ENCODE data around the gene NPDC1.
A peak's percentile ranks its signal among the peaks of the same experiment; 100 is the strongest.
"Not testable (repeated sequence)": the region's sequence is repeated elsewhere in the genome, so short reads cannot be mapped to it uniquely, and the experiment has no call there.

Gene NPDC1

GRCh38 chr9:137011907-137012675 is 33.9 kb downstream of the NPDC1 start:
- no peak for DNase-seq (ENCODE audit: low read depth in 3 of 3)

DNA sequence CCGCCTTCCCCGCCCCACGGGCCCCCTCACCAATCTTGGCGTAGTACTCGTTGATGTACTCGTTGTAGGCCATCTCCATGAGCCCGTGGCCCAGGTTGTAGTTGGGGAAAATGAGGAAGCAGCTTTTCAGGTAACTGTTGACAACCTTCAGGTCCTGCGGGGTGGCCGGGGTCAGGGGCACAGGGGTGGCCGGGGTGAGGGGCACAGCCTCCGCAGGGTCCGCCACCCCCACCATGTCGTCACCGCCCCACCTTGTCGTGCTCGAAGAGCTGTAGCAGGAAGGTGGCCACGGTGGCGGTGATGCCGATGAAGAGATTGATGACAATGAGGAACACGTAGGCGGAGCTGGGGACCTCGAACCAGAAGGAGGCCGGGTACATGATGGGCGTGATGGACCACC is 34.8 kb downstream of the NPDC1 start:
- no peak for DNase-seq (ENCODE audit: low read depth in 3 of 3)

GRCh38 chr9:137009938-137010732 is 35.8 kb downstream of the NPDC1 start:
- DNase-seq (ENCODE audit: low read depth in 3 of 3), result no peak

- no peak for DNase-seq (ENCODE audit: low read depth in 3 of 3)
These were observed 36.8 kb downstream of the NPDC1 start for GRCh38 chr9:137009217-137009616.

- no peak for DNase-seq (ENCODE audit: low read depth in 3 of 3)
These were observed 37.7 kb downstream of the NPDC1 start for GRCh38 chr9:137008312-137008711.

- no peak for DNase-seq (ENCODE audit: low read depth in 3 of 3)
These were observed 38.1 kb downstream of the NPDC1 start for GRCh38 chr9:137007816-137008270.

GRCh38 chr9:137007108-137007815 is 38.7 kb downstream of the NPDC1 start:
- no peak for DNase-seq (ENCODE audit: low read depth in 3 of 3)

DNA sequence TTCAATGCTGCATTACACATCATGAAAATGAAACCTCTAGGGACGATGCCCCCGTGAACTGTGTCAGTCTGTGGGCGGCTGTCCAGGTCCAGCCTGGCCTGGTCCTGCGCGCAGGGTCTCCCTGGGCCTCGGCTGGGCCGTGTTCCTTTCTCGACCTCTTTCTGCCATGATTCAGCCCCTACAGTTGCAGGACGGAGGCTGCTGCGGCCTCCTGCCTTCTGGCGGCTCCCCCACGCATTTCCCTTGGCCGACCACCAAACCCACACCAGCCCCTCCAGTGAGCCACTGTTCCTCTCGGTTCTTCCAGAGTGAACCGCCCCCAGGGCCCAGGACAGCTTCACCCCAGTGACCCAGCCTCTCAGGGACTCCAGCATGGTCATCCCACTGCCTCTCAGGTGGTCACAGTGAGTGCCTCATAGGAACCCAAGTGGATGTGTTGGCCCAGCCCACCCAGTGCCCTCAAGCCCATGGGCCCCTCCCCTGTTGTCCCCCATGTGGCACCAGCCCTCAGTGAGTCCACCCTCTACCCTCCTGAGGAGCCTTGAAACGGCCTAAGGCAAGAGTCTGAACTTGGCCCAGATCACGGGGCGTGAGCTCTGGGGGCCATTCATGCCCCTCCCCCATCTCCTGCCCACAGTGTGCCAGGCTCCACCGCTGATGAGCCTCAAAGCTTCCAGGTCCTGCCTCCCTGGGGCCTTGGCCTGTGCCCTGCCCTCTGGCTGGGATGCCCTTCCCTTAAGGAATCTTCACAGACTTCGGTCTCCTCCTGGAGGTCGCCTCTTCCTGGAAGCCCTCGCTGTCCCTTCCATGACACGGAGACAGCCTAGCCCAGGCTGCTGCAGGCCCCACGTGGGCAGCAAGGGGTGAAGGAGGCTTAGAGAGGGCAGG is 39.6 kb downstream of the NPDC1 start:
- DNase-seq (ENCODE audit: low read depth in 3 of 3), result no peak

GRCh38 chr9:137004285-137004684 is 41.7 kb downstream of the NPDC1 start:
- not testable (repeated sequence) for DNase-seq (ENCODE audit: low read depth in 3 of 3)

GRCh38 chr9:137002646-137003041 is 43.3 kb downstream of the NPDC1 start:
- no peak for DNase-seq (ENCODE audit: low read depth in 3 of 3)

- DNase-seq (ENCODE audit: low read depth in 3 of 3), result no peak
These were observed 43.9 kb downstream of the NPDC1 start for GRCh38 chr9:137001857-137002645.

- no peak for DNase-seq (ENCODE audit: low read depth in 3 of 3)
These were observed 45.6 kb downstream of the NPDC1 start for GRCh38 chr9:137000177-137000930.

DNA sequence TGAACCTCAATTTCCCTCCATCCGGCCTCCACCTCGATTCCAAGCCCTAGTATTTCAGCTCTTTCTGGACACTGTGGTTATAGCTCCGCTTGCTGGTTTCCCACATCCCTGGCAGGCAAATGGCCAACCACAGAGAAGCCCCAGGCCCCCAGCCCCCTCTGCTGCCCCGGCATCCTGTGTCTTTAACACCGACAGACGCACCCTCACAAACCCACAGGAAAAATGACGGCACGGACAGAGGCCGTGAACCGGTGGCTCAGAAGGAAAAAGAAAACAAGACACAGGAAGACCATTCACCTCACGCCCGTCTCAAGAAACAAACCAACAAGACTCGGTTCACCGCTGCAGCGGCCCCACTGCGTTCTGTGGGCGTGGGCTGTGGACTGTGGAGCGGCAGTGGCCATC is 48.1 kb downstream of the NPDC1 start:
- no peak for DNase-seq (ENCODE audit: low read depth in 3 of 3)

DNA sequence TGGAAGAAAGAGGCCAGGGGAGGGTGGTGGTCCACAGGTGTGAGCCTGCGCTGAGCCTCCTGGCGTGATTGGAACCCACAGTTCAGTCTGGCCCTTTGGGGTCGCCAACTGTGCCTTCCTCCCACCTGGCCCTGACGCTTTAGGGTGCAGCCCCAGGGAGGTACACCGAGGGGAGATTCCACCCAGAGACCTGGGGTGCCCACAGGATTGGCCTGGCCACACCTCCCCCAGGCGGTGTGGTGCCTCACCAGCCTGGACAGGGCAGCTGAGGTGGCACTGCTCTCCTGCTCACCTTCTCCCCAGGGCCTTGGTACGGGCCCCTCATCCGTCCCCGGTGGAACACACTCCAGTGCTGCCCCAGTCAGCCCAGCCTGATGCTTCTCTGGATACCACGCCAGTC is 48.6 kb downstream of the NPDC1 start:
- DNase-seq (ENCODE audit: low read depth in 3 of 3), result no peak

DNA sequence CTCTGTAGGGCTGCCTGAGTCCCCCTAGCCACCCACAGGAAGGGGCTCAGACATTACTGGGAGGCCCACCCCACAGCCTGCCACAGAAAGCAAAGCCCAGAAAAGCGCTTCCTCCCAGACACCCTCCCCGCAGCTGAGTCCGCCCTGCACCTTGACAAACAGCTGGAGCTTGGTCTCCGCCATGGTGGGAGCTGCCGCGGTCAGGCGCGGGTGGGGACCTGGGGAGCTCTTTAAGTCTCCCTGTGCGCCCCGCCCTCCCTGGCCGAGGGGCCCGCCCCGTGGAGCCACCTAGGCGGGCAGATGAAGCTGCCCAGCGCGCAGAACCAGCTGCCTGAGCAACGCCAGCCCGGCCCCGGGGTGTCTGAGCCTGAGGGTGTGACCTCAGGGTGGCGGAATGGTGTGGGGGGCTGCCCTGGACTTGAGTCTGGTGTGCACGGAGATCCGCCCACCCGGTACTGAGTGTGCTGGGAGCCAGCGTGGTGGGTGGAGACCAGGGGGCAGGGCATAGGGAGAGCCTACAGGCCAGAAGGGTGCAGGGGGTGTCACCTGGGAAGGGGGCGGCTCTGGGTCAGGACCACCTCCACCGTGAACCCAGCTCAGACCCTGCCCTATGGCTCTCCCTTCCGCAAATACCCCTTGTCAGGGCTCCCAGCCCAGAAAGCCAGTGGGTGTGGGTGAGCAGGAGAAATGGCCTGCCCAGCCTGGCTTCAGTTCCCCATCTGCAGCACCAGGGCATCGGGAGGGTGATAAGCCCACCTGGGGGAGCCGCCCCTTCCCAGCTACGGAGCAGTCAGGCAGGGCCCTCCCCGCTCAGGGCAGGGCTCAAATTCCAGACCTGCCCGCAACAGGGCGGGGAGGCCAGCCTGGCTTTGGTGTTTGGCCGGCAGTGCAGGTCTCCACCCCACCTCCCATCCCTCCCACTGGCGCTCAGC is 49.4 kb downstream of the NPDC1 start, which contains the start of gene CLIC3:
Gene CLIC3 (minus strand): TSS at position 208 of the 932 bp plus-strand sequence. CDS start 25 bp downstream, at position 183.
- DNase-seq (ENCODE audit: low read depth in 3 of 3), result peak in 1 of 3 experiments; percentile 15

GRCh38 chr9:136995772-136996311 is 50.1 kb downstream of the NPDC1 start:
- no peak for DNase-seq (ENCODE audit: low read depth in 3 of 3)

DNA sequence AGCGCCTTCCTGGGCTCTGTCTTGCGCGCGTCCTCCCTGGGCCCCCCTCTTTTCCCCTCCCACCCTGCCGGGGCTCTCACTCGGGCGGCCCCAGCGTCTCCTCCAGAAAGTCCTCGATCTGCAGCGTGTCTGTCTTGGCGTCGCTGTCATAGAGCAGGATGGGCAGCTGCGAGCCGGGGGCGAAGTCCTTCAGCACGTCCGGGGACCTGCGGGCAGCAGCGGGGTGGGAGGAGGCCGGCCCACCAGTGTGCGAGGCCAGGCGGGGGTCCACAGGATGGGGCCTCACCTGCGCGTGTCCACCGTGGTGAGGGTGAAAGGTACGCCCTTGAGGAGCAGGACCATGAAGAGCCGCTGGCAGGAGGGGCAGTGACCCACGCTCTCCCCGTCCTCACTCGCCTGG is 50.6 kb downstream of the NPDC1 start:
- no peak for DNase-seq (ENCODE audit: low read depth in 3 of 3)

DNA sequence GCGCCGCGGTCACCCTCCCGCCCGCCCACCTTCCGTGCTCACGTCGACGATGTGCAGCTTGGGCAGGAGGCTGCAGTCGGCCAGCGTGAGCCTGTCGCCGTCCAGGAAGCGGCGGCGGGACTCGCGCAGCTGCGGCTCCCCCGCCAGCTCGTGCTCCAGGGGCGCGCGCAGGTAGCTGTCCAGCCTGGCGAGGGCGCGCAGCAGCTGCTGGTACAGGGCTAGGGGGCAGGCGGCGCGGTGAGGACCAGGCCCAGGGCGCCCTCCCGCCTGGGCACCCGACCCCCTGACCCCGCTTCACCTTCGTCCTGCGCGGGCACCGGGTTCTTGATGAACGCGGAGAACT is 51.1 kb downstream of the NPDC1 start:
- DNase-seq (ENCODE audit: low read depth in 3 of 3), result no peak

All from stimulated activated CD4-positive, alpha-beta T cell treated with anti-CD3 and anti-CD28 coated beads, TNF-alpha, amount 100 ng/mL, for 4 hours (primary cell).